ENCODE results near the gene STK32C. TPM values are rescaled to one million over a fixed set of nuclear protein-coding genes. Genes with fewer than 3 reads are reported as not detected.
"Not testable (repeated sequence)": the region's sequence is repeated elsewhere in the genome, so short reads cannot be mapped to it uniquely, and the experiment has no call there.

Gene STK32C
- total RNA-seq, 1 donor from 2014 or later, result 12.5 TPM

- DNase-seq (ENCODE audit: low read depth, low spot score), result no peak
Observed at GRCh38 chr10:132169766-132170560, 137.8 kb downstream of the STK32C start.

DNA sequence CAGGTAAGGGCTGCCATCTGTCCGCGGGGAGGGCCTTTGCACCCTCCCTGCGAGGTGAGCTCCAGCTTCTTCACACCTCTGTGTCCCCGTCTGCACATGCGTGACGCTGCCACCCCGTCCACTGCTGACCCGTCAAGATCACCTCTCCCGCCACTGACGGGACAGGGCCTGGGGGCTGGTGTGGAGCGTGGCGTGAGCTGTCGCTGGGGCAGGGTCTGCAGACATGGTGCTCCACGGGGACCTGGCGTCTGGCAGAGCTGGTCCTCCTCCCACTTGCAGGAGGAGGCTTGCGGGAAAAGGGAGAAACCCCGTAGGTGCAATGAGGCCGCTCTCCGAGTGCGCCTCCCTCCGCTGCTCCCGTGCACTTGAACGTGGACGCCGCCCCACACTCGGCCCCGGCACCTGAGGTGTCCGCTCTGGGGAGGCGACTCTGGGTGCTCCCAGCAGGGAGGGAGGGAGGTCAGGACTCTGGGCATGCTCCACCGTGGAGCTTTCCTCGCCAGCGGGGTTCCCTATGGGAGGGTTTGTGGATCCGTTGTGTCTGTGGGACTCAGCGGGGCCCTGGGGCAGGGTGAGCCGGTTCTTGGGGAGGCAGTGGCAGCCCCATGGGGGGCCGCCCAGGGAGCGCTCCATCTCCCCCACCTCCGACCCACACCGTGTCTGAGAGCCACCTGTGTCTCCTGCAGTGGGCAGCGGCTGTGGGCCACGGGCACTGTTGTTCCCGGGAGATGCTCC lies 138.6 kb downstream of the STK32C start:
- no peak for DNase-seq (ENCODE audit: low read depth, low spot score)

DNA sequence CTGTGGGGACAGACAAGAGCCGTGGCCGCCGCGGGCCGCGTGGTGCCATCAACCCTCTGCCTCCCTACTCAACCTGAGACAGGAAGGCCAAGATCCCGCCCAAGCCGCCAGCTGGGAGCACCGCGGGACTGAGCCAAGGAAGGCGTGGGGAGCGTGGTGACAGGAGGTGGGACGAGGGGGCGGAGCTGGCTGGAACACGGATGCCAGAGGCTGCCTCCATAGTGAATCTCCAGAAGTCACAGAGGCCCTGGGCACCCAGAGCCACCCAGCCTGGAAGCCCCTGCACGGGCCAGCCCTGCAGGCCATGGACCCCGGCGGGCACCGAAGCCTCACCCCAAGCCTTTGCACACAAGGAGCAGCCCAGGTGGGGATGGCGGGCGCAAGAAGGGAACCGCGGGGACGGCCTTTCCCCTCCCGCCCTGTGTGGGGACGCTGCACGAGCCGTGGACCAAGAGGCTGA lies 139.1 kb downstream of the STK32C start:
- DNase-seq (ENCODE audit: low read depth, low spot score), result no peak

DNA sequence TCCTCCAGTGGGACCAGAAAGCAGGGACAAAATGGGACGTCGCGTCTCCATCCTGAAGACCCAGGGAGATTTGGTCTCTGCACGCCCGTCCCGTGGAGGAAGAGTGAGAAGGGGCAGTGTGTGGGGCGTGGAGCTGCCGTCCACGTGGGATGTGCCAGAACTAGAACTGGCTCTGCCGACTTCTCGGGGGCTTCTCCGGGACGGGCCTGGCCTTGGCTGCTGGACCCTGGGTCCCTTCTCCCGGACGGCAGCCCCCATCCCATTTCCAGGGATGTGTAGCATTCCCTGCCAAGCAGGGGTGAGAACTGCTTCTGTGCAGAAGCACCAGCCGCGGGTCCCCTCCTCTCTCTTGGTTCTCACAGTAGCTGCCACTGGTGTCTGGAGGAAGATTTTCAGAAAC lies 139.8 kb downstream of the STK32C start:
- no peak for DNase-seq (ENCODE audit: low read depth, low spot score)

DNA sequence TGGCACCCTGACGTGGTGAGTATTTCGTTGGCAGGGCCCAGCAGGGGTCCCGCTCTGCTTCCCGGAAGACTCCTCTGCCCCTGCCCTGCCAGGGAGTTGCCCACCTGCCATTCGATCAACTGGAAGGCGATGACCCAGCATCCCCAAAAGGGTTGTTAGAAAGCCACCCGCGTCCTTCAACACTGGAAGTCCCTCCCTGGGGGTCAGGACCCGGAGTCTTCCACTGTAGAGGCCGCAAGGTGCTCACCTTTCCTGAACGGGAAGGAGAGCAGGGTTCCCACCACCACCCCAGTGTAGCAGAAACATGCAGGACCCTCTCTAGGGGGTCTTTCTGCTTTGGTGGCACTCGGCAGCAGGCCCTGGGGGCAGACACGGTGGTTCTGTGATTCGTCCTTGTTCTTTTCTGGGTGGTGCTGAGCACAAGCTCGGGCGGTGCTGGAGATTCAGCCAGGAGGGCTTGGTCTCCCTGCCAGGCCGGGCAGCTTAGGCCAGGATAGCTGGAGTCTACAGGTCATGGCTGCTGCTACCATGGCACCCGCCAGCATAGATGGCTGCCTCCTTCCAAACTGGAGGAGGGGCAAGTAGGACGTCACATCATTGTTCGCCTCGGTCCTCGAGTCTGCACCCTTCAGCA lies 140.6 kb downstream of the STK32C start:
- no peak for DNase-seq (ENCODE audit: low read depth, low spot score)

DNA sequence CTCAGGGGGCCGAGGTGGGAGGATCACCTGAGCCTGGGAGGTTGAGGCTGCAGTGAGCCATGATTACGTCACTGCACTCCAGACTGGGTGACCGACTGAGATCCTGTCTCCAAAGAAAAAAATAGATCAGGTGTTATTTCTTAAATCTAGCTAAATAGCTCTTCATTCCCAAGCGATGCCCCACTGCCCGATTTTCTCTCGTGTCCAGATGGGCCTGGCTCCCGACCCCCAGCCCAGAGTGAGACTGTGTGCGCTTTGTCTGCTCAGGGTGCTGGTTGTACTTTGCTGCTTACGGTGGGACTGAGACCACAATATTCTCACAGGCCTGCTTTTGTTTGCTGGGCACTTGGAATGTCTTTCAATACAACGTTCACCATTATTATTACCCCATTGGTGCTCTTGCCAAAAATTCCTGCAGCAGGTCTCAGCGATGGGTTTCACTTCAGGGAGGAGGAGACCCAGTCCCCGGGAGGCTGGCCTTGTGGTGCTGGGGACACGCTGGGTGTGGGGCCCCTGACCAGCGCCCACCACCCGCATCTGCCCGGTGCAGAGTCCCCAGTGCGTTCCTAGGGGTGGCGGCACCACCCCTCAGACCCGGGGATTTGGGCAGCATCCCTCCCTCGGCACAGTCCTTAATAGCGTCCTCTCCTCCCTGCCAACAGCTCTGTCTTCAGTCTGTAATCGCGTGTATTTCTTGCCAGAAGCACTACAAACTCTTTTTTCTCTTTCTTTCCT lies 141.4 kb downstream of the STK32C start:
- DNase-seq (ENCODE audit: low read depth, low spot score), result no peak

GRCh38 chr10:132165416-132165980 lies 142.3 kb downstream of the STK32C start:
- DNase-seq (ENCODE audit: low read depth, low spot score), result no peak

DNA sequence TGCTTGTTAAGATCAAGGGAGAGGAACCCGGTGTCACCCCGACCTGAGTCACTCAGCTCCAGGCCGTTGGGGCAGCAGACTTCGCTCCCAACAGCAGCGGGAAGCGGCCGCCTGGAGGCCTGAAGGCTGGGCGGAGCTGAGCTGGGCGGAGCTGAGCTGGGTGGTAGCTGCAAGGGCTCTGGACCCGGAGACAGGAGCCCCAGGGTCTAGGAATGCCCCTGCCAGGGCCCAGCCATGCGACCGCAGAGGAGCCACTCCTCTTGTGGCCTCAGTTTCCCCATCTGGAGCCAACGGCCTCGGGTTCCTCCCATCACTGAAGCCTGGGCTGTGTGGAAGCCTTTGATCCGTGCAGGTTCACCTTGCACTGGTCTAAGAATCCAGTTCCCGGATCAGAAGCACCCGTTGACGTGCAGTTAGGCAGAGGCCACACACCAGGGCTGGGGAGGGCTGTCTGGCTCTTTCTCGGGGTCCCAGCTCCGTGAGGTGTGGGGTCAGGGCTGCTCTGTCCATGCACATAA lies 142.9 kb downstream of the STK32C start:
- DNase-seq (ENCODE audit: low read depth, low spot score), result no peak

GRCh38 chr10:132163826-132164515 lies 143.8 kb downstream of the STK32C start:
- no peak for DNase-seq (ENCODE audit: low read depth, low spot score)

DNA sequence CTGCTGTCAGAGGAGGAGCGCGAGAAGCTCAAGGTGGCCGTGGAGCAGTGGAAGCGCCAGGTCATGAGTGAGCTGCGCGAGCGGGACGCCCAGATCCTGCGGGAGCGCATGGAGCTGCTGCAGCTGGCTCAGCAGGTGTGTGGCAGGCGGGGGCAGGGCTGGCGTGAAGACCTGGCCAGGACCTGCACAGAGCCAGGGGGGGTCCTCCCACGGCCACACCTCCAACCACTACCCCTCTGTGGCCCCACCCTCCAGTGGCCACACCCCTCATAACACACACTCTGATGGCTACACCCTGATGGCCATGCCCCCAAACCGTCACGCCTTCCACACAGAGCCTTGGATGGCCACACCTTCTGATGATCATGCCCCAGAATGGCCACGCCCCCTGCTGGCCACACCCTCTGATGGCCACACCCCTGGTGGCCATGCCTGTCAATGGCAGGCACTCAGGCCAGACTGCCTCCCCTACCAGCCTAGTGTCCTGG lies 144.4 kb downstream of the STK32C start:
- DNase-seq (ENCODE audit: low read depth, low spot score), result no peak

GRCh38 chr10:132162590-132163277 lies 145.0 kb downstream of the STK32C start:
- DNase-seq (ENCODE audit: low read depth, low spot score), result no peak

DNA sequence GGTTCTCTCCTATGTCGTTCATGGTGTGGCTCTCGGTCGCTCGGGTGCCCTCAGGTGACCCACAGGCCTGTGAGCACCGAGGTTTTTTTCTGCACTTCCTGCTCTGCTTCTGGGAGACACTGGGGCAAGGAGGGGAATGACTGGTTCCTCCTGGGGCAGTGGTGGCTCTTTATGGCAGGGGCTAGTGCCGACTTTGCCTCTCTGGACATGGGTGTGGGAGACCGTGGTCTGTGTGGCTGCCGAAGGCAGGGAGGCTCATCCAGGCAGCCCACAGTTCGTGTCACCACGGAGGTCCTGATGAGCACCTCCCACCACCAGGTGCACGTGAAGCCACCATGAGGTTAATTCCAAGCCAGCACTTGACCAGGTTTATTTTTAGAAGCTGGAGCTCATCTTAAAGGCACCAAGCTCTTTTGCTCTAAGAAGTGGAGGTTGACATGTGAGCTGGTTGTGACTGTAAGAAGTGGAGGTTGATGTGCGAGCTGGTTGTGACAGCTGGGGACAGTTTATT lies 145.7 kb downstream of the STK32C start:
- DNase-seq (ENCODE audit: low read depth, low spot score), result no peak

GRCh38 chr10:132160834-132161622 lies 146.7 kb downstream of the STK32C start:
- DNase-seq (ENCODE audit: low read depth, low spot score), result not testable (repeated sequence)

GRCh38 chr10:132160231-132160630 lies 147.5 kb downstream of the STK32C start:
- DNase-seq (ENCODE audit: low read depth, low spot score), result not testable (repeated sequence)

DNA sequence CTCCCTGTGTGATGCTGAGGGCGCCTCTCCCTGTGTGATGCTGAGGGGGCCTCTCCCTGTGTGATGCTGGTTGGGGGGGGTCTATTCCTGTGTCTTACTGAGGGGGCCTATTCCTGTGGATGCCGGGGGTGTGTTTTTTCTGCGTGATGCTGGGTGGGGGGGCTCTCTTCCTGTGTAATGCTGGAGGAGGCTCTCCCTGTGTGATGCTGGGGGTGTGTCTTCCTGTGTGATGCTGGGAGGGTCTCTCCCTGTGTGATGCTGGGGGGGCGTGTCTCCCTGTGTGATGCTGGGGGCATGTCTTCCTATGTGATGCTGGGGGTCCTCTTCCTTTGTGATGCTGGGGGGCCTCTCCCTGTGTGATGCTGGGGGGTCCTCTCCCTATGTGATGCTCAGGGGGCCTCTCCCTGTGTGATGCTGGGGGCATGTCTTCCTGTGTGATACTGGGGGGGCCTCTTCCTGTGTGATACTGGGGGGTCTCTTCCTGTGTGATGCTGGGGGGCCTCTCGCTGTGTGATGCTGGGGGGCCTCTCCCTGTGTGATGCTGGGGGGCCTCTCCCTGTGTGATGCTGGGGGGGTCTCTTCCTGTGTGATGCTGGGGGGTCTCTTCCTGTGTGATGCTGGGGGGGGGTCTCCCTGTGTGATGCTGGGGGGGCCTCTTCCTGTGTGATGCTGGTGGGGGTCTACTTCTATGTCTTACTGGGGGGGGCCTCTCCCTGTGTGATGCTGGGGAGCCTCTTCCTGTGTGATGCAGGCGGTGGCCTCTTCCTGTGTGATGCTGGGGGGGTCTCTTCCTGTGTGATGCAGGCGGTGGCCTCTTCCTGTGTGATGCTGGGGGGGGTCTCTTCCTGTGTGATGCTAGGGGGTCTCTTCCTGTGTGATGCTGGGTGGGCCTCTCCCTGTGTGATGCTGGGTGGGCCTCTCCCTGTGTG lies 148.2 kb downstream of the STK32C start:
- not testable (repeated sequence) for DNase-seq (ENCODE audit: low read depth, low spot score)

DNA sequence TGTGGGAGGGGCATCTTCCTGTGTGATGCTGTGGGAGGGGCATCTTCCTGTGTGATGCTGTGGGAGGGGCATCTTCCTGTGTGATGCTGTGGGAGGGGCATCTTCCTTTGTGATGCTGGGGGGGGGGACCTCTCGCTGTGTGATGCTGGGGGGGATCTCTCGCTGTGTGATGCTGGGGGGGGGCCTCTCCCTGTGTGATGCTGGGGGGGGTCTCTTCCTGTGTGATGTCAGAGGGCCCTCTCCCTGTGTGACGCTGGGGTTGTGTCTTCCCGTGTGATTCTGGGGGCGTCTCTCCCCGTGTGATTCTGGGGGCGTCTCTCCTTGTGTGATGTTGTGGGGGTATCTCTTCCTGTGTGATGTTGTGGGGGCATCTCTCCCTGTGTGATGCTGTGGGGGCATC lies 148.9 kb downstream of the STK32C start:
- no peak for DNase-seq (ENCODE audit: low read depth, low spot score)

DNA sequence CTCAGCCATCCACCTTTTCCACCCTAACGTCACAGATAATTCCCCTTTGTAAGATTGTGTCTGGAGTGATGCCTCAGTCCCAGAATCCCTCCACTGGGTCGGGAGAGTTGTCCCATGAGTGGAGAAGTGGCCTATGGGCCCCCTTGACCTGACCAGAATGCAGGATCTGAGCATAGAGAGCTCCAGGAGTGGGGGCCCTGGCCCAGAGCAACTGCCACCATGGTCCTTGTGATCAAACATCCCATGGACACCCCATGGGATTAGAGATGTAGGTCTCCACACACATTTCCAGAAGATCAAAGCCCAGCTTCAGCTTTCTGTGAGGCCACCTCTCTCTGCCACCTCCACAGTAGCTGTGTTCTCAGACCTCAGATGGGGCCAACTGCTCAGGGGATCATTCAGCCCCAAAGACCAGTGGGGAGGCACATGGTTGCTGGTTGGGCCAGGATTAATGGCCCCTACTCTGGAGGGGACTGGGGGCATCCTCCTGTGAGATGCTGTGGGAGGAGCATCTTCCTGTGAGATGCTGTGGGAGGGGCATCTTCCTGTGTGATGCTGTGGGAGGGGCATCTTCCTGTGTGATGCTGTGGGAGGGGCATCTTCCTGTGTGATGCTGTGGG lies 149.5 kb downstream of the STK32C start:
- DNase-seq (ENCODE audit: low read depth, low spot score), result no peak

All from pulmonary artery endothelial cell (primary cell).